K562 (cell line): ENCODE results near the gene EPHA7. TPM values are rescaled to one million over a fixed set of nuclear protein-coding genes. Genes with fewer than 3 reads are reported as not detected.

ENCODE experiments used
- ATAC-seq: fragments of 200-7000 bp; cut with Tn5 transposase; 3 replicates; pipeline ENCODE4 v1.9.1; 2020; ENCODE audit warnings: moderate library complexity
- BruUV-seq: library from RNA; stranded (reverse); fragments of 400-500 nt; replicated peaks from 2 replicates; lab custom pipeline; 2021; lab: Mats Ljungman, UMichigan
- CTCF ChIA-PET: fragments of 300-600 bp; formaldehyde crosslinking; extraction: SDS; loops from one replicate; lab custom pipeline; 2021; ENCODE audit warnings: low intra/inter-chr PET ratio; lab: Yijun Ruan, JAX
- POLR2A ChIA-PET: fragments of 300-600, 350-650 bp; sonication (Branson Sonifier 250); formaldehyde crosslinking; extraction: SDS; loops from one replicate; lab custom pipeline; 2021; ENCODE audit warnings: antibody characterized with exemption, inconsistent platforms; lab: Yijun Ruan, JAX
- DNase-seq, 4 experiments: peaks; one replicate each; pipeline versions ENCODE4 v3.0.0 to v3.0.0-alpha.2; 2011 to 2018; ENCODE audit warnings: low spot score in 3 of 4, mixed read lengths in 3 of 4; ENCODE audit errors: extremely low read depth in 1 of 4
- FAIRE-seq: peaks from 2 replicates; lab custom pipeline; 2011; peaks lifted over from hg19 to GRCh38; lab: Jason Lieb, UNC
- H2AFZ ChIP-seq: 2 replicates; pipeline ENCODE4 v1.6.0; 2011; ENCODE audit warnings: low read depth, low read length, control low read depth, inconsistent platforms
- H3K27ac ChIP-seq: fragments of 200-600 bp; 3 replicates; pipeline ENCODE4 v1.8.0; 2011; ENCODE audit warnings: low read depth, mild to moderate bottlenecking, control low read depth, inconsistent platforms, low read length, moderate library complexity, mixed read lengths; ENCODE audit errors: extremely low read depth
- H3K27me3 ChIP-seq, 2 experiments: fragments of 300-600 bp in 1 of 2; 2 replicates in 1 of 2; 3 replicates in 1 of 2; pipeline versions ENCODE4 v1.6.0 to v1.8.0; 2011; ENCODE audit warnings: inconsistent platforms in 2 of 2, low read length in 2 of 2, mild to moderate bottlenecking in 1 of 2, mixed read lengths in 1 of 2, moderate library complexity in 1 of 2; ENCODE audit not compliant: control insufficient read depth in 2 of 2, insufficient read depth in 2 of 2
- H3K36me3 ChIP-seq: fragments of 300-600 bp; 3 replicates; pipeline ENCODE4 v1.8.0; 2011; ENCODE audit warnings: mild to moderate bottlenecking, low read length, inconsistent platforms; ENCODE audit not compliant: control insufficient read depth, insufficient read depth
- H3K4me1 ChIP-seq, 2 experiments: fragments of 200-600 bp in 1 of 2; replicated peaks in 1 of 2; 2 replicates in 1 of 2; 3 replicates in 1 of 2; pipeline versions ENCODE4 v1.5.1 to v1.8.0; 2011; ENCODE audit warnings: inconsistent platforms in 2 of 2, low read length in 2 of 2, mild to moderate bottlenecking in 1 of 2, mixed read lengths in 1 of 2, moderate library complexity in 1 of 2; ENCODE audit not compliant: control insufficient read depth in 2 of 2, insufficient read depth in 2 of 2
- H3K4me2 ChIP-seq: 2 replicates; pipeline ENCODE4 v1.6.1; 2011; ENCODE audit warnings: low read length, control low read depth, inconsistent platforms, mixed read lengths; ENCODE audit not compliant: insufficient read depth
- H3K4me3 ChIP-seq: fragments of 200-600 bp; sonication (generic), shearing (Covaris generic); 2 replicates; pipeline ENCODE4 v1.5.1; 2016; ENCODE audit warnings: control low read depth, inconsistent platforms
- H3K79me2 ChIP-seq: fragments of 200-600 bp; 3 replicates; pipeline ENCODE4 v1.8.0; 2011; ENCODE audit warnings: low read length, inconsistent platforms; ENCODE audit not compliant: control insufficient read depth, insufficient read depth
- H3K9ac ChIP-seq, 2 experiments: 2 replicates each; pipeline versions ENCODE4 v1.6.0 to v1.6.1; 2011; ENCODE audit warnings: low read depth in 2 of 2, low read length in 2 of 2, control low read depth in 1 of 2, inconsistent platforms in 1 of 2, mild to moderate bottlenecking in 1 of 2, mixed read lengths in 1 of 2; ENCODE audit not compliant: insufficient read depth in 1 of 2
- H3K9me1 ChIP-seq: one replicate; pipeline ENCODE4 v1.6.0; 2011; ENCODE audit warnings: inconsistent platforms, mild to moderate bottlenecking, low read length, moderate library complexity; ENCODE audit not compliant: control insufficient read depth, insufficient read depth
- H3K9me3 ChIP-seq: replicated peaks from 2 replicates; pipeline ENCODE4 v1.5.1; 2011; ENCODE audit warnings: low read depth, low read length, inconsistent platforms; ENCODE audit not compliant: control insufficient read depth, insufficient read depth
- H4K20me1 ChIP-seq: replicated peaks from 2 replicates; pipeline ENCODE4 v1.6.1; 2011; ENCODE audit warnings: low read length, inconsistent platforms, mixed read lengths; ENCODE audit not compliant: control insufficient read depth, insufficient read depth
- EP400 ChIP-seq: fragments of 450-650 bp; IDR thresholded peaks from 2 replicates; pipeline ENCODE4 v1.6.1; 2017; ENCODE audit warnings: antibody characterized with exemption, mild to moderate bottlenecking, moderate library complexity
- FOXK1 ChIP-seq: sonication (generic); formaldehyde crosslinking; IDR thresholded peaks from 2 replicates; pipeline ENCODE4 v1.8.0; 2022; ENCODE audit warnings: missing genetic modification reagents, mild to moderate bottlenecking, borderline replicate concordance
- GTF2F1 ChIP-seq: IDR thresholded peaks from 2 replicates; pipeline ENCODE4 v1.6.1; 2011; ENCODE audit warnings: low read depth, low read length, improper control_type of control experiment
- HMBOX1 ChIP-seq: sonication (generic); IDR thresholded peaks from 2 replicates; pipeline ENCODE4 v1.6.1; 2016
- HMG20A ChIP-seq: fragments of 450-650 bp; formaldehyde crosslinking; conservative IDR thresholded peaks from 2 replicates; pipeline ENCODE4 v1.4.0; 2020; ENCODE audit warnings: mild to moderate bottlenecking, mixed read lengths
- KLF1 ChIP-seq: fragments of 450-650 bp; IDR thresholded peaks from 2 replicates; pipeline ENCODE4 v1.6.1; 2016; ENCODE audit warnings: missing genetic modification characterization, missing compliant biosample characterization
- LARP7 ChIP-seq: fragments of 450-650 bp; IDR thresholded peaks from 2 replicates; pipeline ENCODE4 v1.6.1; 2016
- MAX ChIP-seq: sonication (generic); formaldehyde crosslinking; IDR thresholded peaks from 2 replicates; pipeline ENCODE4 v1.9.0; 2022; ENCODE audit warnings: mild to moderate bottlenecking, missing genetic modification reagents
- NR1H2 ChIP-seq: sonication (generic); formaldehyde crosslinking; IDR thresholded peaks from 2 replicates; pipeline ENCODE4 v1.4.0; 2020; ENCODE audit warnings: mild to moderate bottlenecking, missing genetic modification reagents
- NR2F6 ChIP-seq: fragments of 450-650 bp; formaldehyde crosslinking; IDR thresholded peaks from 2 replicates; pipeline ENCODE4 v1.4.0; 2020; ENCODE audit warnings: mild to moderate bottlenecking
- TSC22D4 ChIP-seq: fragments of 450-650 bp; IDR thresholded peaks from 2 replicates; pipeline ENCODE4 v1.6.1; 2016; ENCODE audit warnings: missing genetic modification characterization, missing biosample characterization, control low read depth
- XRCC3 ChIP-seq: fragments of 450-650 bp; IDR thresholded peaks from 2 replicates; pipeline ENCODE4 v1.6.1; 2017; ENCODE audit warnings: mild to moderate bottlenecking, moderate library complexity
- ZBTB11 ChIP-seq, 3 experiments: fragments of 200-800 bp in 1 of 3; fragments of 250-450 bp in 1 of 3; fragments of 450-650 bp in 1 of 3; sonication (Bioruptor Pico) in 1 of 3; sonication (Bioruptor generic) in 1 of 3; formaldehyde crosslinking in 1 of 3; IDR thresholded peaks; 2 replicates each; pipeline versions ENCODE4 v1.6.1 to v1.8.0; 2016 to 2022; ENCODE audit warnings: mild to moderate bottlenecking in 2 of 3, missing genetic modification characterization in 2 of 3, missing compliant biosample characterization in 1 of 3, moderate library complexity in 1 of 3
- ZNF316 ChIP-seq: fragments of 450-650 bp; IDR thresholded peaks from 2 replicates; pipeline ENCODE4 v1.6.1; 2016
- ZNF584 ChIP-seq: fragments of 200-800 bp; sonication (Bioruptor generic); IDR thresholded peaks from 2 replicates; pipeline ENCODE4 v1.6.1; 2016; ENCODE audit warnings: low read depth, mild to moderate bottlenecking, missing genetic modification characterization, missing compliant biosample characterization
- WGBS: fragments of 100-300 bp; shearing (Covaris generic); methylation state at CpG from one replicate; pipeline ENCODE4 v1.1.6; 2016; ENCODE audit warnings: low coverage, mixed read lengths; ENCODE audit not compliant: insufficient coverage; ENCODE audit errors: missing lambda C conversion rate; 5-methylcytosine and 5-hydroxymethylcytosine counted together
- in situ Hi-C: fragments of 300-500 bp; cut with MboI; formaldehyde crosslinking; loops from 4 replicates; pipeline ENCODE4 v1.15.0; 2018; ENCODE audit warnings: inconsistent platforms, mixed read lengths
- intact Hi-C: fragments of 100-400 bp; cut with micrococcal nuclease; formaldehyde crosslinking; loops from 2 replicates; pipeline ENCODE4 v1.14.2; 2022
- polyA plus RNA-seq, 8 experiments: library from polyadenylated mRNA; depleted of rRNA in 4 of 8; stranded (reverse) in 5 of 8; unstranded in 3 of 8; fragments of >200 nt; fragmentation: Nextera tagmentation in 2 of 8; fragmentation: Illumina TruSeq in 1 of 8; extraction: Ambion mirVana in 2 of 8; extraction: Trizol in 1 of 8; gene quantifications; 2 replicates each; pipeline versions ENCODE4 v1.2.1 to v1.2.3, GENCODE V29; 2011 to 2014; ENCODE audit warnings: inconsistent platforms in 1 of 8, missing spikeins in 1 of 8
- total RNA-seq, 7 experiments: library from RNA; depleted of rRNA in 6 of 7; stranded (reverse); fragments of >200 nt in 6 of 7; fragmentation: Illumina TruSeq in 2 of 7; extraction: Trizol in 2 of 7; gene quantifications; 2 replicates each; pipeline versions ENCODE4 v1.2.1 to v1.2.3, GENCODE V29; 2011 to 2021; ENCODE audit warnings: low replicate concordance in 1 of 7
- TF ChIP-seq, protein P1 (sequence below), 2 experiments: fragments of 450-650 bp; conservative IDR thresholded peaks; 2 replicates each; pipeline ENCODE4 v1.6.1; 2017; ENCODE audit warnings: mild to moderate bottlenecking in 2 of 2, moderate library complexity in 2 of 2

Gene EPHA7
- total and polyA plus RNA-seq, 9 of the 15 experiments (the other 6 are each of a cell fraction or from before 2014, with no cell fraction given) = not detected

DNA sequence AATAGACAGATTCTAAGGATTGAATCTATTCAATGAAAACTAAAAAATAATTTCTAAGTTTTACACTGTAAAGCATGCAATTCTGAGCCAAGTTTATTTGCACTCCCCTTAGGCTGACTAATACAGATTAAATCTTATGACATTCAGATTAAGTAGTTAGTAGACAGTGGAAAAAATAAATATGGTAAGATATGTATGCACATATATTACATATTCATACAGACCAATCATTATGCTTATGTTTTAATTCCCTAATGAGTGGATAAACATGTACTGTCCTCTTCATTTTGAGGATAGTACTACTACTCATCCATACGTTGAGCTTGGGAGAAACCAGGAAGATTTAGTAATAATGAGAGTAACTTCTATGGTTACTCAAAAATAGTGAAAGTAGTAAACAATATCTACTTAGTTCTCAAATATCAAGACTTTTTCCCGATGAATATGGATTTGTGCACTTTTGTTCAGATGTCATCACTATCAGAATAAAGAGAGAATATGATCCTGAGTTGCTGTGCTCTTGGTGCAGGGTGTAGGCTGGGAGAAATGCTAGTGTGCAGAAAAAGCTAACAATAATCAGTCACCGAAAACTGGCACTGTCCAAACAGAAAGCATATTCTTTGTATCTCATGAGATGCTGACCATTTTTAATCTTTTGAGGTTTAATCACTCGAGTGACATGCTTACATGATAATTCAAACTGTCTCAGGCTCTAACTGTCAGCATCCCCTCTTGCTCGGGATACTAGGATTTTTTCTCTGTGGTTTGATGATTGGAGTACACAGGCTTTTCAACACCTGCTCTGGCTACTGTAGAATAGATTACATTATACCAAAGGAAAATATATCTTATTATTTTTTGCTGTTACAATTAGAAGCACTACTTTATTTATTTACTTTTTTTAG lies 111.6 kb downstream of the EPHA7 start:
- Histone ChIP-seq H3K9me1 (no peaks in the 10 kb centered on the region), H3K27ac (no peak overlapping the region), H3K9me3 (no peaks in the 10 kb centered on the region), H3K4me1 (no peaks in the 10 kb centered on the region), H3K79me2 (no peaks in the 10 kb centered on the region), H3K9ac (no peak overlapping the region), H3K4me3 (no peak overlapping the region), H2AFZ (no peak overlapping the region), H3K4me2 (no peak overlapping the region), H4K20me1 (no peaks in the 10 kb centered on the region), H3K27me3 (no peaks in the 10 kb centered on the region), H3K36me3 (no peaks in the 10 kb centered on the region)
- BruUV-seq = no TSS peak
- intact Hi-C loops = no loop called here
- WGBS = 2% methylated on average over 5 of the region's 5 CpGs
- ChIA-PET POLR2A (no interaction called here), CTCF (no interaction called here)
- in situ Hi-C loops = no loop called here
- no peak for ATAC-seq
- FAIRE-seq = no peak
- TF ChIP-seq TSC22D4 (no peak), HMG20A (CRISPR knock-in tag) (no peak), HMBOX1 (no peak), MAX (CRISPR knock-in tag) (no peak), EP400 (no peak), ZBTB11 (CRISPR knock-in tag; IDR thresholded peaks at IDR 0.05) (no peak), XRCC3 (no peak), FOXK1 (CRISPR knock-in tag) (no peak), KLF1 (tag) (no peak), ZNF316 (no peak), LARP7 (no peak), NR2F6 (CRISPR knock-in tag) (no peak), GTF2F1 (no peak), NR1H2 (CRISPR knock-in tag) (no peak), ZNF584 (CRISPR knock-in tag) (no peak)
- TF ChIP-seq, protein P1, sequence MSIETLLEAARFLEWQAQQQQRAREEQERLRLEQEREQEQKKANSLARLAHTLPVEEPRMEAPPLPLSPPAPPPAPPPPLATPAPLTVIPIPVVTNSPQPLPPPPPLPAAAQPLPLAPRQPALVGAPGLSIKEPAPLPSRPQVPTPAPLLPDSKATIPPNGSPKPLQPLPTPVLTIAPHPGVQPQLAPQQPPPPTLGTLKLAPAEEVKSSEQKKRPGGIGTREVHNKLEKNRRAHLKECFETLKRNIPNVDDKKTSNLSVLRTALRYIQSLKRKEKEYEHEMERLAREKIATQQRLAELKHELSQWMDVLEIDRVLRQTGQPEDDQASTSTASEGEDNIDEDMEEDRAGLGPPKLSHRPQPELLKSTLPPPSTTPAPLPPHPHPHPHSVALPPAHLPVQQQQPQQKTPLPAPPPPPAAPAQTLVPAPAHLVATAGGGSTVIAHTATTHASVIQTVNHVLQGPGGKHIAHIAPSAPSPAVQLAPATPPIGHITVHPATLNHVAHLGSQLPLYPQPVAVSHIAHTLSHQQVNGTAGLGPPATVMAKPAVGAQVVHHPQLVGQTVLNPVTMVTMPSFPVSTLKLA (conservative IDR thresholded peaks at IDR 0.05) = no peak
- DNase-seq = no peak
